Keratinocyte (primary cell): Measurements from ENCODE around the gene RHOBTB1. TPM values are rescaled to one million over a fixed set of nuclear protein-coding genes. Genes with fewer than 3 reads are reported as not detected.

Experiments
- DNase-seq: peaks from one replicate; pipeline ENCODE4 v3.0.0-alpha.2; 2011; ENCODE audit warnings: low read depth, missing footprints, low spot score
- FAIRE-seq: peaks from 2 replicates; lab custom pipeline; 2011; peaks lifted over from hg19 to GRCh38; lab: Jason Lieb, UNC
- H2AFZ ChIP-seq: 2 replicates; pipeline ENCODE4 v1.6.0; 2012; ENCODE audit warnings: low read length, control low read depth, inconsistent platforms; ENCODE audit not compliant: control insufficient read depth
- H3K27ac ChIP-seq: 2 replicates; pipeline ENCODE4 v1.5.1; 2011; ENCODE audit warnings: low read length; ENCODE audit not compliant: control insufficient read depth, insufficient read depth
- H3K27me3 ChIP-seq: 3 replicates; pipeline ENCODE4 v1.6.0; 2011; ENCODE audit warnings: low read length; ENCODE audit not compliant: control insufficient read depth, insufficient read depth; ENCODE audit errors: extremely low read depth
- H3K36me3 ChIP-seq, 2 experiments: 2 replicates in 1 of 2; 3 replicates in 1 of 2; pipeline ENCODE4 v1.5.1; 2011; ENCODE audit warnings: low read length in 2 of 2, mild to moderate bottlenecking in 1 of 2; ENCODE audit not compliant: control insufficient read depth in 2 of 2, insufficient read depth in 2 of 2; ENCODE audit errors: extremely low read depth in 1 of 2
- H3K4me1 ChIP-seq: 3 replicates; pipeline ENCODE4 v1.5.1; 2011; ENCODE audit warnings: low read length; ENCODE audit not compliant: control insufficient read depth, insufficient read depth; ENCODE audit errors: extremely low read depth
- H3K4me2 ChIP-seq: 3 replicates; pipeline ENCODE4 v1.6.0; 2011; ENCODE audit warnings: low read depth, low read length; ENCODE audit not compliant: control insufficient read depth, insufficient read depth; ENCODE audit errors: extremely low read depth
- H3K4me3 ChIP-seq, 3 experiments: fragments of 200-600 bp in 1 of 3; sonication (generic) in 1 of 3; 2 replicates in 2 of 3; 3 replicates in 1 of 3; pipeline ENCODE4 v1.5.1; 2011 to 2016; ENCODE audit warnings: low read length in 3 of 3, mild to moderate bottlenecking in 3 of 3, control low read depth in 2 of 3, inconsistent platforms in 1 of 3, low read depth in 1 of 3, mixed read lengths in 1 of 3, mixed run types in 1 of 3, moderate library complexity in 1 of 3; ENCODE audit not compliant: control insufficient read depth in 2 of 3, insufficient read depth in 2 of 3; ENCODE audit errors: extremely low read depth in 1 of 3
- H3K79me2 ChIP-seq: 2 replicates; pipeline ENCODE4 v1.6.0; 2012; ENCODE audit warnings: low read length; ENCODE audit not compliant: control insufficient read depth, insufficient read depth
- H3K9ac ChIP-seq: 3 replicates; pipeline ENCODE4 v1.6.0; 2011; ENCODE audit warnings: low read length; ENCODE audit not compliant: control insufficient read depth, insufficient read depth; ENCODE audit errors: extremely low read depth
- H3K9me1 ChIP-seq: 3 replicates; pipeline ENCODE4 v1.6.0; 2011; ENCODE audit warnings: low read length; ENCODE audit not compliant: control insufficient read depth, insufficient read depth; ENCODE audit errors: extremely low read depth
- H3K9me3 ChIP-seq: 2 replicates; pipeline ENCODE4 v1.5.1; 2012; ENCODE audit warnings: low read depth, low read length; ENCODE audit not compliant: control insufficient read depth
- H4K20me1 ChIP-seq: 3 replicates; pipeline ENCODE4 v1.6.0; 2011; ENCODE audit warnings: low read length; ENCODE audit not compliant: control insufficient read depth, insufficient read depth; ENCODE audit errors: extremely low read depth
- CTCF ChIP-seq, 3 experiments: IDR thresholded peaks in 1 of 3; conservative IDR thresholded peaks in 1 of 3; optimal IDR thresholded peaks in 1 of 3; 2 replicates in 2 of 3; 3 replicates in 1 of 3; pipeline versions ENCODE3 to v1.5.1; 2011; ENCODE audit warnings: low read length in 3 of 3, mild to moderate bottlenecking in 3 of 3, moderate library complexity in 2 of 3, control low read depth in 1 of 3, inconsistent platforms in 1 of 3; ENCODE audit not compliant: insufficient read depth in 2 of 3; ENCODE audit errors: extremely low read depth in 1 of 3
- EZH2 ChIP-seq: IDR thresholded peaks from one replicate; pipeline ENCODE4 v1.6.1; 2012; ENCODE audit warnings: inconsistent platforms, mild to moderate bottlenecking, low read length, moderate library complexity
- dilution Hi-C: fragments of 300-500 bp; cut with MboI; formaldehyde crosslinking; loops from one replicate; pipeline ENCODE4 v1.7.0; 2020; ENCODE audit warnings: low sequenced_read_pairs; ENCODE audit not compliant: extremely low pct_ligation_motif_present
- polyA plus RNA-seq, 5 experiments: library from polyadenylated mRNA; depleted of rRNA in 3 of 5; stranded (reverse) in 3 of 5; stranded (forward) in 1 of 5; unstranded in 1 of 5; fragments of >200 nt; gene quantifications; 1 replicate in 1 of 5; 2 replicates in 3 of 5; 3 replicates in 1 of 5; pipeline versions ENCODE4 v1.2.1 to v1.2.3, GENCODE V29; 2011 to 2012; ENCODE audit warnings: missing spikeins in 2 of 5, low read depth in 1 of 5, low replicate concordance in 1 of 5

Gene RHOBTB1
- polyA plus RNA-seq, 1 donor (not counting 4 experiments of a cell fraction or from before 2014, with no cell fraction given) = 4.6 TPM

DNA sequence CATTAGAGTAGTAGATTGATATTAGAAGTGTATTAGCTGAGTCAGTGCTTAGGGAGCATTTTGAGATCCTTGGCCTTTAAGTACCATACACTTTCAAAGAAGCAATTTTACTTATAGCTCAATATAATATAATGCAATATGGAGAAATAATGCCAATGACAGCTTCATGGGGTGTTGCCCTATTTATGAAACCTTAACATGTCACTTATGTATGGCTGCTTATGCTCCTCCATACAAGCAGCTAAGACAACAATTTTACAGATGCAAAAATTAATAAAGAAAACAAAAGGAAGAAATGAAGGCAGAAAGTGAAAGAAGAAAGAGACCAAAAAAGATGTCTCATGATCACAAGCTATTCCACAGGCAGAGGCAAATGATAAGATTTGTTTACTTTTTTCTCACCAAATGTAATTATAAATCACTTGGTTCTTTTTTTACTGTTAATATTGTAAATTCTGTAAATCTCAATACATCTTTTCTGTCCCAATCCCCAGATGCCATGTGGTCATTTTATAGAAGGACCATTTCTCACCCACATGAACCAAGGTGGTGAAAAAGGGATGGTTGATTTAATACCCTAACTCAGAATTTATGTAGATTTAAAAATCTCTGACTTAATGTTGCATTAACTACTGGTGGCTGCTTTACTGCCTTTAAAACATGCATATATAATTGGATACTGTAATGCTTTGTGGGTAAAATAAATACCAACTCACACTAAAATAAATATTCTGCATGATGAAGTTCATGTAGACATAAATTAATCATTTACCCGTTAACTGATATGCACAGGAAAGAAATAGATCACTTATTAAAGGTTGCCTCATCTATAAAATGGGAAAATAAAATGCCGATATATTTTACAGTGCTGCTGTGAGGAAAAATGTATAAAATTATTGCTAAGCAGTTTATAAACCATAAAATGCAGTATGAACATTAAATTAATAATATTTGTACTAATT is 33.5 kb upstream of the RHOBTB1 start:
- dilution Hi-C loops = no loop called here
- no peak for DNase-seq
- H3K9ac ChIP-seq = no peak overlapping the region
- H3K4me1 ChIP-seq = peaks cover 12% of the 10 kb centered on the region
- H2AFZ ChIP-seq = no peak overlapping the region
- FAIRE-seq = no peak
- no peaks in the 10 kb centered on the region for H3K9me3 ChIP-seq
- no peak for TF ChIP-seq EZH2
- TF ChIP-seq CTCF (optimal IDR thresholded peaks at IDR 0.05 in 1 of 3, IDR thresholded peaks at IDR 0.05 in 1 of 3, conservative IDR thresholded peaks at IDR 0.05 in 1 of 3; ENCODE audit: extremely low read depth in 1 of 3, insufficient read depth in 2 of 3, low read length in 3 of 3) = no peak
- H3K4me3 ChIP-seq = no peak overlapping the region
- no peaks in the 10 kb centered on the region for H3K79me2 ChIP-seq
- H3K4me2 ChIP-seq = no peak overlapping the region
- H4K20me1 ChIP-seq = no peaks in the 10 kb centered on the region
- H3K36me3 ChIP-seq = no peaks in the 10 kb centered on the region
- H3K27ac ChIP-seq = no peak overlapping the region
- H3K9me1 ChIP-seq = no peaks in the 10 kb centered on the region
- no peaks in the 10 kb centered on the region for H3K27me3 ChIP-seq

DNA sequence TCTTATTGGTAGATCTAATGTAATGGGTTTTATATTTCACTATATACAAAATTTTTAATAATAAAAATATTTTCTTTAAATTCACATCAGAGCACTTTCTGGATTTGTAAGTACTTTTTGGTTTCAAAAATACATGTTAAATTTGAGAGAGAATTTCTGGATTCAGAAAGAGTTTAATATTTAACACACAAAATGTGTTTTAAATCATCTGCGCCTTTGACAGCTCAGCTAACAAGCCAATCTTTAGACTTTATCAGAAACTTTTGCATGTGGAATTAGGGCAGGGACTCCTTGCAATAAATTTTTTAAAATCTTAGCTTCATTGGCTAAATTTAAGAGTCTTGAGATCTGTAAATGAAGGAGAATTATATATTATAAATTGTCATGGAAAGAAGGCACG is 32.7 kb upstream of the RHOBTB1 start:
- FAIRE-seq (no peak), DNase-seq (no peak)

More for the DNA sequence above, 32.7 kb upstream of the RHOBTB1 start:
- Histone ChIP-seq H3K4me2 (no peak overlapping the region), H3K27ac (no peak overlapping the region), H4K20me1 (no peaks in the 10 kb centered on the region), H3K4me1 (peaks cover 12% of the 10 kb centered on the region), H3K9me3 (no peaks in the 10 kb centered on the region), H3K9me1 (no peaks in the 10 kb centered on the region), H3K4me3 (no peak overlapping the region), H3K36me3 (no peaks in the 10 kb centered on the region), H2AFZ (no peak overlapping the region), H3K79me2 (no peaks in the 10 kb centered on the region), H3K9ac (no peak overlapping the region), H3K27me3 (no peaks in the 10 kb centered on the region)
- dilution Hi-C loops = no loop called here
- TF ChIP-seq CTCF (optimal IDR thresholded peaks at IDR 0.05 in 1 of 3, IDR thresholded peaks at IDR 0.05 in 1 of 3, conservative IDR thresholded peaks at IDR 0.05 in 1 of 3; ENCODE audit: extremely low read depth in 1 of 3, insufficient read depth in 2 of 3, low read length in 3 of 3) (no peak), EZH2 (no peak)
